ENCODE measurements around the gene OLFM1.
"Not testable (repeated sequence)": the region's sequence is repeated elsewhere in the genome, so short reads cannot be mapped to it uniquely, and the experiment has no call there.

The OLFM1 gene

GRCh38 chr9:135135929-135136315 is 48.5 kb downstream of the OLFM1 start:
- DNase-seq = no peak

- no peak for DNase-seq
Measured at GRCh38 chr9:135136481-135136880, 49.0 kb downstream of the OLFM1 start.

- no peak for DNase-seq
Measured at GRCh38 chr9:135136991-135137832, 49.7 kb downstream of the OLFM1 start.

- DNase-seq = no peak
Measured at GRCh38 chr9:135138078-135138855, 50.8 kb downstream of the OLFM1 start.

- no peak for DNase-seq
Measured at GRCh38 chr9:135139366-135139959, 52.0 kb downstream of the OLFM1 start.

- DNase-seq = no peak
Measured at GRCh38 chr9:135141183-135141774, 53.8 kb downstream of the OLFM1 start.

GRCh38 chr9:135144581-135145170 is 57.2 kb downstream of the OLFM1 start:
- DNase-seq = no peak

GRCh38 chr9:135145312-135145711 is 57.8 kb downstream of the OLFM1 start:
- DNase-seq = no peak

GRCh38 chr9:135146241-135146640 is 58.8 kb downstream of the OLFM1 start:
- DNase-seq = no peak

GRCh38 chr9:135146766-135147473 is 59.5 kb downstream of the OLFM1 start:
- no peak for DNase-seq

GRCh38 chr9:135147474-135147805 is 60.0 kb downstream of the OLFM1 start:
- DNase-seq = no peak

- no peak for DNase-seq
Measured at GRCh38 chr9:135147938-135148337, 60.5 kb downstream of the OLFM1 start.

GRCh38 chr9:135148386-135148785 is 60.9 kb downstream of the OLFM1 start:
- DNase-seq = no peak

GRCh38 chr9:135149901-135150300 is 62.4 kb downstream of the OLFM1 start:
- DNase-seq = not testable (repeated sequence)

GRCh38 chr9:135150981-135151380 is 63.5 kb downstream of the OLFM1 start:
- DNase-seq = no peak

GRCh38 chr9:135151757-135152613 is 64.5 kb downstream of the OLFM1 start:
- no peak for DNase-seq

GRCh38 chr9:135152614-135153334 is 65.3 kb downstream of the OLFM1 start:
- DNase-seq = no peak

- DNase-seq = no peak
Measured at GRCh38 chr9:135154050-135154615, 66.7 kb downstream of the OLFM1 start.

- DNase-seq = no peak
Measured at GRCh38 chr9:135155396-135155795, 67.9 kb downstream of the OLFM1 start.
